ENCODE data around the gene XPO1.
"Not testable (repeated sequence)": the region's sequence is repeated elsewhere in the genome, so short reads cannot be mapped to it uniquely, and the experiment has no call there.

XPO1 gene

DNA sequence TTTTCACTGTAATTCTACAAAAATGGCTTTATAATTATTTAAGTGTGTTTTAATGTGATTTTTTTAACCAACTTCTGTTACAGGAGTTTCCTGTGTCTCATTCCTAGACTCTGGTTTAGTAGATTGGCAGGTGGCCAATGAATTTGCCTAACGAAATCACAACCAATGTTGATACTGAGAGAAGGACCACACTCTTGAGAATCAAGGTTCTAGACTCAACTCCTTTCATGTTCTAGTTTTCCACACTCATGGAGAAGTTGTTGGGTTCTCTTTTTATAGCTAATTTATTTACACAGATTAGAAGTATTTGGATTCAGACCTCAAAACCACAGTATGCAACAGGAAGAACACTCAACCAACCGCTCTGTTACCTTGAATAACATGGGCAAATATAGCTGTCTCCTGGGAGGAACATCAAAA lies 44.6 kb downstream of the XPO1 start:
- Histone ChIP-seq H3K4me1 (ENCODE audit: control insufficient read depth, insufficient read depth, low read length) (no peaks in the 10 kb centered on the region), H3K27me3 (ENCODE audit: control insufficient read depth, insufficient read depth, low read length) (no peaks in the 10 kb centered on the region), H3K36me3 (ENCODE audit: control insufficient read depth, insufficient read depth, low read length) (peaks cover 32% of the 10 kb centered on the region; the same call in 1 of the 2 replicates), H3K27ac (ENCODE audit: low read length) (no peak overlapping the region), H3K4me3 (ENCODE audit: low read length) (no peak overlapping the region), H3K9me3 (ENCODE audit: control insufficient read depth, insufficient read depth, low read length) (no peaks in the 10 kb centered on the region)
- WGBS (ENCODE audit: insufficient coverage, insufficient read length), result no CpG with 5 or more reads among the region's 2 CpGs
- no peak for DNase-seq (ENCODE audit: low read depth, low spot score)

GRCh38 chr2:61492476-61492875 lies 45.7 kb downstream of the XPO1 start:
- Histone ChIP-seq H3K27me3 (ENCODE audit: control insufficient read depth, insufficient read depth, low read length) (no peaks in the 10 kb centered on the region), H3K9me3 (ENCODE audit: control insufficient read depth, insufficient read depth, low read length) (no peaks in the 10 kb centered on the region), H3K36me3 (ENCODE audit: control insufficient read depth, insufficient read depth, low read length) (peaks cover 32% of the 10 kb centered on the region; the same call in 1 of the 2 replicates), H3K27ac (ENCODE audit: low read length) (no peak overlapping the region), H3K4me3 (ENCODE audit: low read length) (no peak overlapping the region), H3K4me1 (ENCODE audit: control insufficient read depth, insufficient read depth, low read length) (no peaks in the 10 kb centered on the region)
- DNase-seq (ENCODE audit: low read depth, low spot score), result no peak
- no CpG with 5 or more reads among the region's 2 CpGs for WGBS (ENCODE audit: insufficient coverage, insufficient read length)

GRCh38 chr2:61485281-61485680 lies 52.9 kb downstream of the XPO1 start:
- Histone ChIP-seq H3K36me3 (ENCODE audit: control insufficient read depth, insufficient read depth, low read length) (peaks cover 17% of the 10 kb centered on the region; the same call in 1 of the 2 replicates), H3K27me3 (ENCODE audit: control insufficient read depth, insufficient read depth, low read length) (no peaks in the 10 kb centered on the region), H3K4me1 (ENCODE audit: control insufficient read depth, insufficient read depth, low read length) (no peaks in the 10 kb centered on the region), H3K9me3 (ENCODE audit: control insufficient read depth, insufficient read depth, low read length) (no peaks in the 10 kb centered on the region), H3K27ac (ENCODE audit: low read length) (no peak overlapping the region), H3K4me3 (ENCODE audit: low read length) (no peak overlapping the region)
- DNase-seq (ENCODE audit: low read depth, low spot score), result no peak
- WGBS (ENCODE audit: insufficient coverage, insufficient read length), result 100% methylated on average over 2 of the region's 5 CpGs

DNA sequence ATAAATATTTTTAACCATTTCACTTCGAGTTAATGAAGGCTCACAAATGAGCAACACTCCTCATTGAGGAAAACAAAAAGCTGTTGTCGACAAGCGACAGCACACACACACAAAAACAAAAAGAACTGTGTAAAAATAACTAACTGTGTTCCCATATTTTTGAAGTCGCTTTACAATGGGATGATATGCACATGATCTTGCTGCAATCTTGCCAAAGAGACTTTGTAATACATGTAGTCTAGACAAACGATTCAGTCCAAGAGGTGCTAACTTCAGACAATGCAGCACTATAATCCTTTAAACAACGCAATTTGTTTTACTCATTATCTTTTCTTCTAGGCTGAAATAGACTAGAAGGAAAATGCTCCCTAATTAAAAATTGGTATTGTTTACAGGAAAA lies 60.1 kb downstream of the XPO1 start:
- Histone ChIP-seq H3K9me3 (ENCODE audit: control insufficient read depth, insufficient read depth, low read length) (no peaks in the 10 kb centered on the region), H3K4me3 (ENCODE audit: low read length) (no peak overlapping the region), H3K4me1 (ENCODE audit: control insufficient read depth, insufficient read depth, low read length) (no peaks in the 10 kb centered on the region), H3K27me3 (ENCODE audit: control insufficient read depth, insufficient read depth, low read length) (no peaks in the 10 kb centered on the region), H3K36me3 (ENCODE audit: control insufficient read depth, insufficient read depth, low read length) (peaks cover 19% of the 10 kb centered on the region; the same call in 1 of the 2 replicates), H3K27ac (ENCODE audit: low read length) (no peak overlapping the region)
- no peak for DNase-seq (ENCODE audit: low read depth, low spot score)
- WGBS (ENCODE audit: insufficient coverage, insufficient read length), result no CpG with 5 or more reads among the region's 6 CpGs

DNA sequence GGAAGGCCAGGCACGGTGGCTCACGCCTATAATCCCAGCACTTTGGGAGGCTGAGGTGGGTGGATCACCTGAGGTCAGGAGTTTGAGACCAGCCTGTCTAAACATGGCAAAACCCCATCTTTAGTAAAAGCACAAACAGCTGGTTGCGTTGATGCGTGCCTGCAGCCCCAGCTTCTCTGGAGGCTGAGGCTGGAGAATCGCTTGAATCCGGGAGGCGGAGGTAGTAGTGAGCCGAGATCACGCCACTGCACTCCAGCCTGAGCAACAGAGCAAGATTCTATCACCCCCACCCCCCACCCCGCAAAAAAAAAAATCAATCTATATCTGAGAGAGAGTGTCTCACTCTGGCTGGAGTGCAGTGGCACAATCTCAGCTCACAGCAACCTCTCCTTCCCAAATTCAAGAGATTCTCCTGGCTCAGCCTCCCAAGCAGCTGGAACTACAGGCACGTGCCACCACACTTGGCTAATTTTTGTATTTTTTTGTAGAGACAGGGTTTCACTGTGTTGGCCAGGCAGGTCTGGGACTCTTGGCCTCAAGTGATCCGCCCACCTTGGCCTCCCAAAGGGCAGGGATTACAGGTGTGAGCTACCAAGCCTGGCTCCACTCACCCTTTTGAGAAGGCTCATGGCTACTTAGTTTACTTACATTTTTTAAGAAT lies 61.1 kb downstream of the XPO1 start:
- not testable (repeated sequence) for H3K4me3 ChIP-seq (ENCODE audit: low read length); H3K9me3 ChIP-seq (ENCODE audit: control insufficient read depth, insufficient read depth, low read length); H3K27me3 ChIP-seq (ENCODE audit: control insufficient read depth, insufficient read depth, low read length); H3K4me1 ChIP-seq (ENCODE audit: control insufficient read depth, insufficient read depth, low read length); H3K27ac ChIP-seq (ENCODE audit: low read length); DNase-seq (ENCODE audit: low read depth, low spot score)
- H3K36me3 ChIP-seq (ENCODE audit: control insufficient read depth, insufficient read depth, low read length), result peaks cover 17% of the 10 kb centered on the region; the same call in 1 of the 2 replicates
- no CpG with 5 or more reads among the region's 12 CpGs for WGBS (ENCODE audit: insufficient coverage, insufficient read length)

DNA sequence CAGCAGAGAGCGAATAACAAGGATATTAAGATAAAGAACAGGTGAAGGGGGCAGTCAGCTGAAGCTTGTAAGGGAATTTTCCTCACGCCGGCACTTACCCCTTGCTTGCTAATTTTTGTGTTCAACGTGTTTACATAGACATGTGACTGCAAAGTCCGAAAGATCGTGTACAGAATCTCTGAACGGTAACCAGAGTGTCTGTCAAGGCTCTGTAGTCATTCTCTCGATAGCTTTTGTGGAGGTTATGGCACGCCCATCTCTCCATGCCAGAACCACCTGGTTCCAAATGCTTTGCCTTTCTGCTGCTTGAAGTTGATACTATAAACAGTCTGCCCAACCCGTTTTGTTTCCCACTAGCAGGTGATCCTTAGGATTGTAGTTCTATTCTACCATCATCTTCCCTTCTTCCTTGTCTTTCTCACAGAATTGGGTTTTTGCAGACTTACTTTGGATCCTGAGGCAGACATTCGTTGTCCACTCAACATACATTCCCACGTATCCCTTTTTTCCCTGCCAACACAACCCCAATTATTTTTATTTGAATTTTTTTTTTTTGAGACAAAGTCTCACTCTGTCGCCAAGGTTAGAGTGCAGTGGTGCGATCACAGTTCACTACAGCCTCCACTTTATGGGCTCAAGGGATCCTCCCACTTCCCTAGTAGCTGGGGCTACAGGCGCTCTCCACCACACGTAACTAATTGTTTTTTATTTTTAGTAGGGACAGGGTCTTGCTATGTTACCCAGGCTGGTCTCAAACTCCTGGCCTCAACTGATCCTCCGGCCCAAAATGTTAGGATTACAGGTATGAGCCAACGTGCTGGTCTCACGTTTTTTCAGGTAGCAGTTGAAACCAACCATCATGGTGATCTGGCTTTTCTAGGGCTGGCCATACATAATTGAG lies 66.0 kb downstream of the XPO1 start:
- no peak for DNase-seq (ENCODE audit: low read depth, low spot score)
- Histone ChIP-seq H3K9me3 (ENCODE audit: control insufficient read depth, insufficient read depth, low read length) (no peaks in the 10 kb centered on the region), H3K4me1 (ENCODE audit: control insufficient read depth, insufficient read depth, low read length) (no peaks in the 10 kb centered on the region), H3K4me3 (ENCODE audit: low read length) (peak overlapping the region; percentile 86), H3K27me3 (ENCODE audit: control insufficient read depth, insufficient read depth, low read length) (no peaks in the 10 kb centered on the region), H3K36me3 (ENCODE audit: control insufficient read depth, insufficient read depth, low read length) (no peaks in the 10 kb centered on the region), H3K27ac (ENCODE audit: low read length) (no peak overlapping the region)
- WGBS (ENCODE audit: insufficient coverage, insufficient read length), result no CpG with 5 or more reads among the region's 19 CpGs

DNA sequence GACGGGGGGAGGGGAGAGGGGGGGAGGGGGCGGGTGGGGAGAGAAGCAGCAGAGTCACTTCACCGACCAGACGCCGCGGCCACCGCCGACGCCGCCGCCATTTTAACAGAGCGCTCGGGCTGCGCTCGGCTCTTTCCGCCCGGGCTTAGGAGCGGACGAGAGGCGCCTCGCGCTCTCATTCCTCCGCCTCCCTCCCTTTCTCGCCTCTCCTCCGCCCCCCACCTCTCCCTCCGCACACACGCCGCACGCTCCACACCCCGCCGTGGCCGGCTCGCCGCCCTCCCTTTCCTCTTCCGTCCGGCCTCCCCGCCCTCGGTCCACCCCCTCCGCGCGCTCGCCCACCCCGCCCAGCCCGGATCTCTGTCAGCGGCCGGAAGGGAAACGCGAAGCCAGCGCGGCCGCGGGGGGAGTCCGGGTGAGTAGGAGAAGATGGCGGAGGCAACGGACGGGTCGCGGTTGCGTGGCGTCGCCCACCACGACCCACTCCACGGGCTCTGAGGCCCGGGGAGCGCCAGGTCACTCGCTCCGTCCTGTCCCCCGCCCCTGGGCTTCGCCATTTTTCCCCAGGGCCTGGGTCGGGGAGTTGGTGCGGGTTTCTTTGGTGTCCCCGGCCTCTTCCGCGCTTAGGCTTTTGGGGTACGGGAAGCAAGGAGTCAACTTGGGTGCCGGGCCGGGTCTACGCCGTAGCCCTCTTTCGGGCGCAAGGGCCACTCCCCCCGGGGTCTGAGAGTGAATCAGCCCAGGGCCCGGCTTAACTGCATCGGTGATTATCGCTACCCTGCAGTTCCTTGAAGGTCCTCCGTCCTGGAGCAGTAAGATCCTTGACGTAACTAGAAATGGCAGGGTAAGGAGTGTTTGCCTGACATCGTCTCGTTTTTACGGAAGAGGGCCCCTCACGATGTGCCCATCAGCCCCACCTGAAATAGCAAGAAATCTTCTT lies 66.9 kb downstream of the XPO1 start, which contains the start of gene USP34:
Gene USP34, minus strand, starts transcription at position 123 of the 940 bp plus-strand sequence. CDS start 395 bp downstream, outside the sequence.
- no CpG with 5 or more reads among the region's 91 CpGs for WGBS (ENCODE audit: insufficient coverage, insufficient read length)
- DNase-seq (ENCODE audit: low read depth, low spot score), result peak; percentile 54
- Histone ChIP-seq H3K27me3 (ENCODE audit: control insufficient read depth, insufficient read depth, low read length) (no peaks in the 10 kb centered on the region), H3K36me3 (ENCODE audit: control insufficient read depth, insufficient read depth, low read length) (no peaks in the 10 kb centered on the region), H3K4me3 (ENCODE audit: low read length) (peak within 1 kb of the TSS; percentile 86), H3K27ac (ENCODE audit: low read length) (no peak within 1 kb of the TSS), H3K9me3 (ENCODE audit: control insufficient read depth, insufficient read depth, low read length) (no peaks in the 10 kb centered on the region), H3K4me1 (ENCODE audit: control insufficient read depth, insufficient read depth, low read length) (no peaks in the 10 kb centered on the region)

DNA sequence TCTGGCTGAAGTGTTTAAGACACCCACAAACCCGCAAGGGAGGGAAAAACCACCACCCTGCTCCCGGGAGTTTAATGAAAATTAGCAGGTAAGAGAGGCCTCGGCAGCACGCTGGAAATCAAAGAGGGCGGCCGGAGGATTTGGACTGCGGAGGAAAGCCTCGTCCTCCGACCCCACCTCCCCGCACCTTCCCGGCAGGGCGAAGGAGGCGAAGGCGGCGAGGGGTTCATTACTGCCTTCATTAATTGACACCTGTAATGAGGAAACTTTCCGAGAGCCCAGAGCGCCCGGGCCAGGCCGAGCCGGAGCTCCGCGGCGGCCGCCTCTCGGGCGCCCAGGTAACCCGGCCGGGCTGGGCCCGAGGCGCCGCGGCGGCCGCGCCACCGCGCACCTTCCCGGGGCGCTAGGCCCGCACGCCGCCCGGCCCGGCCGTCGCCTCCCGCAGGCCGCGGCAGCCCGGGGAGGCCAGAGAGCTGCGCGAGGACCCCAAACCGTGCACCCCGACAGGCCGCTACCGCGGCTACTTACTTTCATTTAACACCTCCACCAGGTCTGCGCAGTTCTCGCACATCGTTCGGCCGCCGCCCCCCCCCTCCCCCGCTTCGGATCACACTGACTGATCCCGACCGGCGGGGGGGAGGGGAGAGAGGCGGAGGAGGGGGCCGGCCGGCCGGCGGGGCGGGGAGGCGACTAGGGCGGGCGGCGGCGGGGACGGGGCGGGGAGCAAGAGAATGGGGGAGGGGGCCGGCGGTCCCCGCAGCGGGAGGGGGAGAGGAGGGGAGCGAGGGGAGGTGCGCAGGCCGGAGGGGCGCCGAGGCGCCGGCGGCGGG lies 67.8 kb downstream of the XPO1 start:
- H3K9me3 ChIP-seq (ENCODE audit: control insufficient read depth, insufficient read depth, low read length), result no peaks in the 10 kb centered on the region
- no peaks in the 10 kb centered on the region for H3K36me3 ChIP-seq (ENCODE audit: control insufficient read depth, insufficient read depth, low read length)

GRCh38 chr2:61469424-61470121 lies 68.6 kb downstream of the XPO1 start:
- H3K27me3 ChIP-seq (ENCODE audit: control insufficient read depth, insufficient read depth, low read length), result no peaks in the 10 kb centered on the region
- H3K4me3 ChIP-seq (ENCODE audit: low read length), result peak overlapping the region; percentile 86; the same call in 1 of the 2 replicates
- no peak overlapping the region for H3K27ac ChIP-seq (ENCODE audit: low read length)
- 0 out of 2 replicates have a peak, but pooled peaks cover 1% of the 10 kb centered on the region for H3K4me1 ChIP-seq (ENCODE audit: control insufficient read depth, insufficient read depth, low read length)
- H3K9me3 ChIP-seq (ENCODE audit: control insufficient read depth, insufficient read depth, low read length), result no peaks in the 10 kb centered on the region
- no peaks in the 10 kb centered on the region for H3K36me3 ChIP-seq (ENCODE audit: control insufficient read depth, insufficient read depth, low read length)
- no CpG with 5 or more reads among the region's 8 CpGs for WGBS (ENCODE audit: insufficient coverage, insufficient read length)
- DNase-seq (ENCODE audit: low read depth, low spot score), result no peak

More for the DNA sequence above, 67.8 kb downstream of the XPO1 start:
- H3K4me3 ChIP-seq (ENCODE audit: low read length), result peak overlapping the region; percentile 86
- no peak overlapping the region for H3K27ac ChIP-seq (ENCODE audit: low read length)
- no CpG with 5 or more reads among the region's 94 CpGs for WGBS (ENCODE audit: insufficient coverage, insufficient read length)
- H3K4me1 ChIP-seq (ENCODE audit: control insufficient read depth, insufficient read depth, low read length), result 0 out of 2 replicates have a peak, but pooled peaks cover 1% of the 10 kb centered on the region
- no peak for DNase-seq (ENCODE audit: low read depth, low spot score)
- H3K27me3 ChIP-seq (ENCODE audit: control insufficient read depth, insufficient read depth, low read length), result no peaks in the 10 kb centered on the region
